HG03432 (cell line): ENCODE measurements around the gene JAML.

Experiments
- ATAC-seq: cut with Tn5 transposase; IDR thresholded peaks from one replicate; pipeline ENCODE4 v1.9.1; 2021; ENCODE audit warnings: mild to moderate bottlenecking, moderate library complexity; ENCODE audit not compliant: unreplicated experiment

JAML gene

DNA sequence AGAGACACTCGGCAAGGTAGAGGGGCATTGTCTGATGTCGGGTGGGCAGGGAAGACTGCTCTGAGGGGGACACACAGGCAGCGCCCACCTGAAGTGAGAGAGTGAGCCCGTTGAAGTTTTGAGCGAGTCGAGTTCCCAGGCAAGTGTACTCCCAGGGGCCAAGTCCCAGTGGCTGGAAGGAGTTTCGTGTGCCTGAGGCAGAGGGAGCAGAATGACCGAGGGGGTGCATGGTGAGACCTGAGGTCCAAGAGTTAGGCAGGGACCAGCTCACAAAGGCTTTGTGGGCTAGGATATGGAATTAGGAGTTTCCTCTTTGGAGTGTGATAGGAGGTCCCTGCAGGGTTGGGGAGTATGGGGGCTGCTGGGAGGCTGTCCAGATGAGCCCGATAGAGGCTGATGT is 54.6 kb downstream of the JAML start:
- ATAC-seq, result no peak

GRCh38 chr11:118169300-118170140 is 55.3 kb downstream of the JAML start:
- ATAC-seq, result no peak

DNA sequence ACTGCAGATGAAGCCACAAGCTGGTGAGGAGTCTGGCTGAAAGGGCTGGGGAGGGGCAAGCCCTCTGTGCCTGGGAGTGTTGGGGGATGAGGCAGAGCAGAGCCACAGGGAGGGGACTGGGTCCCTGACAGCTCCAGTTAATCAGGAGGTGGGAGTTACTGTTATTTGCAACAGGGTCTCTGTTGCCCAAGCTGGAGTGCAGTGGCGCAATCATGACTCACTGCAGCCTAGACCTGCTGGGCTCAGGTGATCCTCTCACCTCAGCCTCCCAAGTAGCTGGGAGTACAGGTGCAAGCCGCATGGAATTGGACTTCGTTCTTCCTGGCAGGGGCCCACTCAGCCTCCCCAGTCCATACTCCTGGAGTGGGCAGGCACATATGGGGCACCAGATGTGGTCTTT is 56.1 kb downstream of the JAML start:
- no peak for ATAC-seq

GRCh38 chr11:118168316-118168715 is 56.5 kb downstream of the JAML start:
- no peak for ATAC-seq

- no peak for ATAC-seq
Measured at GRCh38 chr11:118167906-118168305, 56.9 kb downstream of the JAML start.

- no peak for ATAC-seq
Measured at GRCh38 chr11:118167253-118167652, 57.6 kb downstream of the JAML start.

GRCh38 chr11:118166641-118167040 is 58.2 kb downstream of the JAML start:
- ATAC-seq, result no peak

DNA sequence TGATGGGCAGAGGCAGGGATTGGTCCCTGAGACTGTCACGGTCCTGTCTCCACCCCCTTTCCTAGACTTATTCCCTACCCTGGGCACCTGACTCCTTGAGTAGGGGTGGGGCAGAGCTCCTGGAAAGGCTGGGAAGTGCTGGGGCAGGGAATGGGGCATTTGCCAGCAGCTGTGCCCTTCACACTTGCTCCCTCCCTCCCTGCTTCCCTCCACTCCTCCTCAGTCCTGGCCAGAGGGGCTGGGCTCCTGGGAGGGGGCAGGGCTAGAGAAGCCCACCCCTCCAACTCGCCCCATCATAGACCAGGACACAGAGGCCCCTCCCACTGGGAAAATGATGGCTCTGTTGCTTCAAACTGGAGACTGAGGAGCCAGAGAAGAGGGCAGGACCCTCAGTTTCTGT is 59.9 kb downstream of the JAML start:
- no peak for ATAC-seq

DNA sequence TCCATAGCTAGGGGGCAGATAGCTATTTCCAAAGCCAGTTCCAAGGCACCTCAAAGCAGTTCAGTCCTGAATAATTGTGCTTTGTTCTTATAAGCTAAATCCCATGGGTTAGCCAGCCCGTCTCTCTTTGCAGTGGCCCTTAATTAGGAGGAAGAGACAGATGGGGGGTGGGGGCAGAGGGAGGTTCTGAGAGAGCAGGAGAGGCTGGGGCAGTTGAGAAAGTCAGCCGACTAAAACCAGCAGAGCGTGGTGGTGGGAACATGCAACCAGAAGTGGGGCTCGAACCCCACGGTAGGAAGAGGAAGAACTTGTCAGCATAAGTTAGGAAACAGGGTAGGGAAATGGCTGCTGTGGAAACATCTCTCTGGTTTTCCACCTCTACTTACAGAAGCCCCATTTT is 61.3 kb downstream of the JAML start:
- no peak for ATAC-seq

DNA sequence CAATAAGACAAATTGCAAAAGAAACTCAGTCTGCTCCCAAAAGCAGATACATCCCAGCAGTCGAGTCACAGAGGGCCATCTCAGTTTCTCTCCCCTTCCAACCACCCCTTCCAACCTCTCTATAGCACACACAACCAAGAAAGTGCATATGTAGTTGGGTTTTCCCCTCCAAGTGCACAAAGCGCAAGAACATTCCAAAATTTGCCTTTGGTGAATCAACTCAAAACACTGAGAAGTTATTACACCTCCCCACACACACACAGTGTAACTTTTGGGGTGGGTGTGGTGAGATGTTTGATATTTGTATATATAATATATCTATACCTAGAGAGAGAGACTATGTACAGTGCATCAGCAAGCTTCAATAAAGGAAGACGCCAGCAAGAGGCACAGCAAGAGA is 62.0 kb downstream of the JAML start:
- ATAC-seq, result no peak

- no peak for ATAC-seq
Measured at GRCh38 chr11:118161786-118162185, 63.0 kb downstream of the JAML start.

- no peak for ATAC-seq
Measured at GRCh38 chr11:118157186-118157895, 67.5 kb downstream of the JAML start.

- ATAC-seq, result no peak
Measured at GRCh38 chr11:118156531-118157185, 68.2 kb downstream of the JAML start.

DNA sequence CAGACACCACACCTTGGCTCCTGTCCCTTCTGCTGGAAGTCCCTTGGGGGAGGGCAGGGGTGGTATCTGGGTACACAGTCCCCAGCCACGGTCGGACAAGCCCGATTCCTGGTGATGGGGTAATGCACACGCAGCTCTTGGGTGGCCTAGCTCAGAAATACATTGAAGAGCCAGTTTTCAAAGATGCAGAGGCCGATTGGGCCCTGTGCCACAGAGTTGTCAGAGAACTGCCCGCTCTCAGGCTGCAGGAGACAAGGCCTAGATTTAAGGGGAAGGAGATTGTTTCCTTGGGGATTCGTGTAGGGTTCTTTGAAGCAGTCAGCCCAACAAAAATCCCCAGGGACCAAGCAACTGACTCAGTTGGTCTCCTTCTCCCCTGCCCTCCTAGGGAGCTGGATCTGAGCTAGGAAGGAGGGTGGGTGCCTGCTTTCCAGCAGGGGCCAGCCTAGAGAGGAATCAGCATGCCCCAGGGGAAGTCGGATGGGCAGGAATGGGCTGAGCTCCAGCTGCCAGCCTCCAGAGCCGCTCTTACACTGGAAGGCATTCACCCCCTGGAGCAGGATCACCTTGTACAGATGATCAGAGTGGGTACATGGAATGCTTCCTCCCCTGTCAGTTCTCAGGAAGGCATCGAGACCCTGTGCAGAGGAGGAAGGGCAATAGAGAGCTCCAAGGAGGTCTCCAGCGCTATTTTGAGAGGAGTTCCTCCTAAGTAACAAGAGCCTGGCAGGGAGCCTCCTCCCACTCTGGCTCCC is 68.9 kb downstream of the JAML start:
- ATAC-seq, result no peak

GRCh38 chr11:118154641-118155040 is 70.2 kb downstream of the JAML start:
- no peak for ATAC-seq

- ATAC-seq, result no peak
Measured at GRCh38 chr11:118153976-118154375, 70.8 kb downstream of the JAML start.

- no peak for ATAC-seq
Measured at GRCh38 chr11:118153516-118153915, 71.3 kb downstream of the JAML start.

GRCh38 chr11:118152552-118153471 is 72.0 kb downstream of the JAML start, which contains the start of gene SCN4B:
TSS of gene SCN4B (minus strand) at chr11:118152823. CDS start at chr11:118152673, 150 bp downstream.
- no peak for ATAC-seq

DNA sequence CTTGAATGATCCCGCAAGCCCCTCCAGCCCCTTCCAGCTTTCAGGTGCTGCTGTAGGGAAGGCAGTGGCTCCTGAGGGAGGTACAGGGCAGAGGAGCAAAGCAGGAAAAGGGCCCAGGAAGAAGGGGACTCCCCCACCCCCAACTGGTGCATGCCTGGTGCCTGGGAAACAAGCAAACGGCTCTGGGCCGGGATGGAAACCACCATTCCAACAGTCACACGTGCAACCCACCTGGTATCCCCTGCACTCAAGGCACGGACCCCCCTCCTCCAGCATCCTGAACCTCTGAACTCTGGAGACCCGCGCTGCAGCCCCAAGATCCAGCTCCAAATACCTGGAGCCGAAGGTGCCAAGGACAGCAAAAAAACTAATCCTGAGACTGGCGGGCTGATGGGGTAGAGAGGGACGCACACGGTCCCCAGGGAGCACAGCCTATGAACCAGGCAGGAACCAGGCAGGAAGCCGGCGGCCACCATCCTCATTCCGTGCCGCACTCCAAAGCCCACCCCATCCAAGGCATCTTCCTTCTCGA is 72.7 kb downstream of the JAML start:
- no peak for ATAC-seq

DNA sequence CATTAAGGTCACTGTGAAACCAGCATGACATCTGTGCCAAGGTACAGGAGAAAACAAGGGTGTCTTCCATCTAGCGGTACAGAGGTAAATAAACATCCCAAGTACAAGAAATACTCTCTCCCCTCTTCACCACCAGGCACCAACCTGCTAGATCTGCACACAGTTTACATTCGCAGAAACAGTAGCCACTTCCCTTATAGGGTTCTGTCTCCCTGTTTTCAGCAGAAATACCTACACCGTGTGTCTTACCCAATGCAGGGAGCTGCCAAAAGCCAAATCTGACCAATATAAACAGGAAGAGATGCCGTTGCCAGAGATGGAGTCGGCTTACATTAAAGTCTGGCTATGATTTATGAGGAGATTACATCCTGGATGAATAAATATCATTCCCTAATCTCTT is 73.4 kb downstream of the JAML start:
- ATAC-seq, result no peak
